ENCODE measurements around the gene SMCO3.
A peak's percentile ranks its signal among the peaks of the same experiment; 100 is the strongest.

The SMCO3 gene

DNA sequence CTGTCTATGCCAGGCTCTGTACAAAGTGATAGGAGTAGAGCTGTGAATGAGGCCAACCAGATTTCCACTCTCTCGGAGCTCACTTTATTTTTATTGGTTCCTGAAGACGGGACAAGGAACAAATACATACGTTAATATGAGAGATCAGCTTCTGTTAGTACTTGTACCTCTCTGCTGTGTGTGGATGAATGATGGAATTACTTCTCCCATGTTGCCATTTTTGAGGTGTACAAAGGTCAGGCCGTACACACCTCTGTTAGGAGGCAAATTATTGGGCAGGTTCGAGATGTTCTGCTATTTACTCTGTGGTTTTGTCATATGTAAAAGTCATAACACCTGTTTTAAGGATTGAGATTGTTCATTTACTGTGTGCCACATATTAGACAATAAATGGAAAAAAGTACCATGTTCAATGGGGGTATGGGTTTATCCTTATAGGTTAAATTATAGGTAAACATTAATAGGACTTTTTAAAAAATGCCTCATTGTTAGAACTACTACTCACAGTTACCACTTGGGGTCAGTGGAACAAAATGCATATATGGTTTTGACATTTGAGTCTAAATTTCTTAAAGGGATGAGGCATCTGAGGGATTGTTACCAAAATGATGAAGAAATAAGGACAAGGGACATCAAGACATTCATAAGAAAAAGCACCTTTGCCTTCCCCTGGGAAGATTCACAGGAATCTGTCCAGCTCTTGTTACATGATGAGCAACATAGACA lies 37.6 kb downstream of the SMCO3 start:
- ChIA-PET CTCF (interaction anchor here (0.6 to 1.1 kb wide), 3 partner anchors 8 to 25 kb away, joined by 3 to 4 read pairs (median 3); no protein-coding TSS in a partner anchor), POLR2A (no interaction called here)
- TF ChIP-seq GFI1B (tag by site-specific recombination; IDR thresholded peaks at IDR 0.05) (no peak), KLF7 (tag by site-specific recombination; IDR thresholded peaks at IDR 0.05; ENCODE audit: borderline replicate concordance) (no peak), ZNF514 (tag by site-specific recombination; IDR thresholded peaks at IDR 0.05) (no peak), ZSCAN30 (tag by site-specific recombination; IDR thresholded peaks at IDR 0.05) (no peak), ZNF114 (tag by site-specific recombination; IDR thresholded peaks at IDR 0.05) (no peak), YY2 (tag by site-specific recombination; IDR thresholded peaks at IDR 0.05) (no peak), ZNF555 (tag by site-specific recombination; conservative IDR thresholded peaks at IDR 0.05) (no peak), ZNF157 (tag by site-specific recombination; IDR thresholded peaks at IDR 0.05) (no peak), ZNF837 (tag by site-specific recombination; IDR thresholded peaks at IDR 0.05) (no peak), KLF10 (tag by site-specific recombination; IDR thresholded peaks at IDR 0.05) (no peak), ZNF239 (tag by site-specific recombination; IDR thresholded peaks at IDR 0.05) (no peak), ZSCAN16 (tag by site-specific recombination; IDR thresholded peaks at IDR 0.05) (no peak), ZNF768 (tag by site-specific recombination; IDR thresholded peaks at IDR 0.05) (no peak)
- Histone ChIP-seq H3K36me3 (ENCODE audit: control insufficient read depth in 2 of 2, insufficient read depth in 1 of 2, low read length in 2 of 2) (no peaks in the 10 kb centered on the region), H3K4me3 (ENCODE audit: low read depth, low read length) (no peak overlapping the region), H3K4me1 (ENCODE audit: control insufficient read depth, insufficient read depth, low read length) (peaks cover 10% of the 10 kb centered on the region; the same call in 1 of the 2 replicates), H3K27ac (ENCODE audit: extremely low read depth, low read depth, low read length) (no peak overlapping the region), H3K9me3 (ENCODE audit: control insufficient read depth, insufficient read depth, low read depth, low read length) (no peaks in the 10 kb centered on the region)

DNA sequence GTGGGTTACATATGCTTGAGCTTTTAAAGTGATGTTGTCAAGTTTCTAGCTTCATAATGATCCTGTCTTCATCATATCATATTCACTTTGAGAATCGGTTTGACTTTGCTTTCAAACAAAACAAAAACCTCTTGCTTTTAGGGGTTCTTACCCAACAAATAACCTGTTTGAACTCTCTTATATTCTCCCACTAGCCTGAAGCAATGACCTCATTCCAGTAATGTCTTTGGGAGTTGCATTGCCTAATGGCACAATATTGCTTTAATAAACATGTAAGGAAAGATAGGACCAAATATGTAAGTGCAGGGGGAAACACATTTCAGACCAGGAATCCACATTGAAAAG lies 38.4 kb downstream of the SMCO3 start:
- H3K9me3 ChIP-seq (ENCODE audit: control insufficient read depth, insufficient read depth, low read depth, low read length): no peaks in the 10 kb centered on the region
- POLR2A ChIA-PET: interaction anchor here (1.0 to 2.6 kb wide), 2 partner anchors 20 to 27 kb away, joined by 3 to 18 read pairs; partner anchors contain the start of genes C12orf60 and WBP11
- TF ChIP-seq, protein P1, sequence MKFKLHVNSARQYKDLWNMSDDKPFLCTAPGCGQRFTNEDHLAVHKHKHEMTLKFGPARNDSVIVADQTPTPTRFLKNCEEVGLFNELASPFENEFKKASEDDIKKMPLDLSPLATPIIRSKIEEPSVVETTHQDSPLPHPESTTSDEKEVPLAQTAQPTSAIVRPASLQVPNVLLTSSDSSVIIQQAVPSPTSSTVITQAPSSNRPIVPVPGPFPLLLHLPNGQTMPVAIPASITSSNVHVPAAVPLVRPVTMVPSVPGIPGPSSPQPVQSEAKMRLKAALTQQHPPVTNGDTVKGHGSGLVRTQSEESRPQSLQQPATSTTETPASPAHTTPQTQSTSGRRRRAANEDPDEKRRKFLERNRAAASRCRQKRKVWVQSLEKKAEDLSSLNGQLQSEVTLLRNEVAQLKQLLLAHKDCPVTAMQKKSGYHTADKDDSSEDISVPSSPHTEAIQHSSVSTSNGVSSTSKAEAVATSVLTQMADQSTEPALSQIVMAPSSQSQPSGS (tag by site-specific recombination; IDR thresholded peaks at IDR 0.05; ENCODE audit: low read depth): peak; percentile 50
- TF ChIP-seq SCRT2 (tag by site-specific recombination; IDR thresholded peaks at IDR 0.05) (peak; percentile 81), ZFP41 (tag by site-specific recombination; IDR thresholded peaks at IDR 0.05; ENCODE audit: borderline replicate concordance) (no peak), OVOL3 (tag by site-specific recombination; IDR thresholded peaks at IDR 0.05) (no peak)
- H3K36me3 ChIP-seq (ENCODE audit: control insufficient read depth in 2 of 2, insufficient read depth in 1 of 2, low read length in 2 of 2): no peaks in the 10 kb centered on the region
- H3K27ac ChIP-seq (ENCODE audit: extremely low read depth, low read depth, low read length): no peak overlapping the region
- CTCF ChIA-PET: interaction anchor here (0.7 to 1.1 kb wide), 2 partner anchors 9 to 11 kb away, joined by 3 read pairs; no protein-coding TSS in a partner anchor
- no peak overlapping the region for H3K4me3 ChIP-seq (ENCODE audit: low read depth, low read length)
- peaks cover 10% of the 10 kb centered on the region; the same call in 1 of the 2 replicates for H3K4me1 ChIP-seq (ENCODE audit: control insufficient read depth, insufficient read depth, low read length)

DNA sequence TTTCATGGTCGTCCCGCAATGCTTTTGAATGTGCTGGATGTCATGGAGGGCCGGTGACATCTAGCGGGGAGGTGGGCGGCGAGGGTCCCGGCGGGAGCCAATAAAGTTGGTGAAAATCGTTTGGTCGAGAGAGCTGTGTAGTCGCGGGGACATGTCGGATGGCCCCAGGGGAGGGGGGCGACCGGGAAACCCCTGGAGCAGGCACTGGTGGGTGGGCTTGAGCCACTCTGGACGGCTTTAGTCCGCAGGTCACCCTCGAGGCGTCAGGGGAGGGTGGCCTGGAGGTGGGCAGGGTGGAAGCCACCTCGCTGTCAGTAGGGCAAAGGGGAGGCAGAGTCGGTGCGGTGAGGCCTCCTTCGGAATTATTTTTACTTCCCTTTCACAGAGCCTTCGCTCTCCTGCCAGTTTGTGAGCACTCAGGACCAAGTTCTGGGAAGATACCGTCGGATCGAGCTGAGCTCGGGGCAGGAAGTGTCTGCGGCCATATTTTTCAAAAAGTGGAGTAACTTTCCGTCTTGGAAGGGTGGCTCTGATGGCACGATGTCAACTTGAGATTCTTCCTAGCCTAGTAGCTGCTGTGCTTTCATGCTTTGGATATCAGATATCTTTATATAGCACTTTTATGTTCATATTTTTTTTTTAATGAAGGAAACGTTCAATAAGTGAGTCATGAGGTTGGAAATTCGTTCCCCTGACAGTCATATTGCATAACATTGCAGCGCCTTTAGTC lies 38.9 kb downstream of the SMCO3 start:
- Histone ChIP-seq H3K4me1 (ENCODE audit: control insufficient read depth, insufficient read depth, low read length) (peaks cover 8% of the 10 kb centered on the region; the same call in 1 of the 2 replicates), H3K9me3 (ENCODE audit: control insufficient read depth, insufficient read depth, low read depth, low read length) (no peaks in the 10 kb centered on the region), H3K36me3 (ENCODE audit: control insufficient read depth in 2 of 2, insufficient read depth in 1 of 2, low read length in 2 of 2) (no peaks in the 10 kb centered on the region), H3K27ac (ENCODE audit: extremely low read depth, low read depth, low read length) (peak overlapping the region; percentile 49; the same call in 1 of the 2 replicates), H3K4me3 (ENCODE audit: low read depth, low read length) (peak overlapping the region; percentile 74)
- ChIA-PET POLR2A (interaction anchor here (1.0 to 2.6 kb wide), 3 partner anchors 10 to 27 kb away, joined by 3 to 18 read pairs (median 8); partner anchors contain the start of genes C12orf60 and WBP11), CTCF (interaction anchor here (0.8 kb wide), 1 partner anchor 116 kb away, joined by 3 read pairs; no protein-coding TSS in a partner anchor)
- TF ChIP-seq SP3 (tag by site-specific recombination; IDR thresholded peaks at IDR 0.05): no peak
- TF ChIP-seq KLF7 (tag by site-specific recombination; IDR thresholded peaks at IDR 0.05; ENCODE audit: borderline replicate concordance): no peak
- TF ChIP-seq ZNF202 (tag by site-specific recombination; IDR thresholded peaks at IDR 0.05; ENCODE audit: borderline replicate concordance): peak; percentile 11; the same call in 1 of the 2 replicates
- peak; percentile 43; the same call in 1 of the 2 replicates for TF ChIP-seq GLIS2 (tag by site-specific recombination; IDR thresholded peaks at IDR 0.05)
- peak; percentile 75 for TF ChIP-seq ZNF335 (tag by site-specific recombination; conservative IDR thresholded peaks at IDR 0.05)
- TF ChIP-seq ZFHX2 (tag by site-specific recombination; conservative IDR thresholded peaks at IDR 0.05): 0 out of 2 replicates have a peak, but pooled peaks have one; percentile 9
- TF ChIP-seq ZNF747 (tag by site-specific recombination; IDR thresholded peaks at IDR 0.05): no peak
- TF ChIP-seq, protein P2, sequence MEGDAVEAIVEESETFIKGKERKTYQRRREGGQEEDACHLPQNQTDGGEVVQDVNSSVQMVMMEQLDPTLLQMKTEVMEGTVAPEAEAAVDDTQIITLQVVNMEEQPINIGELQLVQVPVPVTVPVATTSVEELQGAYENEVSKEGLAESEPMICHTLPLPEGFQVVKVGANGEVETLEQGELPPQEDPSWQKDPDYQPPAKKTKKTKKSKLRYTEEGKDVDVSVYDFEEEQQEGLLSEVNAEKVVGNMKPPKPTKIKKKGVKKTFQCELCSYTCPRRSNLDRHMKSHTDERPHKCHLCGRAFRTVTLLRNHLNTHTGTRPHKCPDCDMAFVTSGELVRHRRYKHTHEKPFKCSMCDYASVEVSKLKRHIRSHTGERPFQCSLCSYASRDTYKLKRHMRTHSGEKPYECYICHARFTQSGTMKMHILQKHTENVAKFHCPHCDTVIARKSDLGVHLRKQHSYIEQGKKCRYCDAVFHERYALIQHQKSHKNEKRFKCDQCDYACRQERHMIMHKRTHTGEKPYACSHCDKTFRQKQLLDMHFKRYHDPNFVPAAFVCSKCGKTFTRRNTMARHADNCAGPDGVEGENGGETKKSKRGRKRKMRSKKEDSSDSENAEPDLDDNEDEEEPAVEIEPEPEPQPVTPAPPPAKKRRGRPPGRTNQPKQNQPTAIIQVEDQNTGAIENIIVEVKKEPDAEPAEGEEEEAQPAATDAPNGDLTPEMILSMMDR (tag by site-specific recombination; IDR thresholded peaks at IDR 0.05): 0 out of 2 replicates have a peak, but pooled peaks have one; percentile 13

Measured in HEK293 (cell line).